ENCODE data around the gene TUSC2.

DNA sequence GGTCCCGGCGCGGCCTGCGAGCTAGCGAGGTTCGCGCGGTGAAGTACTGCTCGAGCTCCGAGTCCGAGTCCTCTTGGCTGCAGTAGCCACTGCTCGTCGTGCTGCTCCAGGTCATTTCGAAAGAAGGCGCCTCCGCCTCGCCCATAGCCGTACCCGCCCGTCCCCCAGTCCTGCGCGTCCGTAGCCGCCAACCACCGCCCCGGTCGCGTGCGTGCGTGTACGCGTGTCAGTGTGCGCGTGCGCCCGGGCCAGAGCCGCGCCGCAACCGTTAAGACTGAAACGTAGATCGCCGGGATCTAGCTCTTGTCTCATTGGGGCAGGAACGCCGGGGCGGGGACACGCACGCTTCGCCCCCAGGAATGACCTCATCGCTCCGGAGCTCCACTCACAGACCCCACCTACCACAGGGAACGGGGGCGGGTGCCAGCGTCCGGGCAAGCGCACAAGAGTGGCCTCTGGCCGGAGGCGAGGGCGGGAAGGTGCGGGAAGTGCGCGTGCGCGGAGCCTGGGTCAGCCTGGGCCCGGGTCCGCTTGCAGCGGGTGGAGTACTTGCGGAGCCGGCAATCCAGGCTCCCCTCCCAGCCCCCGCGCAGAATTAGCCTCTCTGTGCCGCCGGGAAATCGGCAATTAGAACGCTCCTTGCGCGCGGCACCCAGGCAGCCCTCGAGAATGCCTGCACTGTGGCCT, 9.3 kb upstream of the TUSC2 start:
- no peak for TF ChIP-seq GTF2F1 (IDR thresholded peaks at IDR 0.05; ENCODE audit: low read depth, low read length)
- TF ChIP-seq, protein P1, sequence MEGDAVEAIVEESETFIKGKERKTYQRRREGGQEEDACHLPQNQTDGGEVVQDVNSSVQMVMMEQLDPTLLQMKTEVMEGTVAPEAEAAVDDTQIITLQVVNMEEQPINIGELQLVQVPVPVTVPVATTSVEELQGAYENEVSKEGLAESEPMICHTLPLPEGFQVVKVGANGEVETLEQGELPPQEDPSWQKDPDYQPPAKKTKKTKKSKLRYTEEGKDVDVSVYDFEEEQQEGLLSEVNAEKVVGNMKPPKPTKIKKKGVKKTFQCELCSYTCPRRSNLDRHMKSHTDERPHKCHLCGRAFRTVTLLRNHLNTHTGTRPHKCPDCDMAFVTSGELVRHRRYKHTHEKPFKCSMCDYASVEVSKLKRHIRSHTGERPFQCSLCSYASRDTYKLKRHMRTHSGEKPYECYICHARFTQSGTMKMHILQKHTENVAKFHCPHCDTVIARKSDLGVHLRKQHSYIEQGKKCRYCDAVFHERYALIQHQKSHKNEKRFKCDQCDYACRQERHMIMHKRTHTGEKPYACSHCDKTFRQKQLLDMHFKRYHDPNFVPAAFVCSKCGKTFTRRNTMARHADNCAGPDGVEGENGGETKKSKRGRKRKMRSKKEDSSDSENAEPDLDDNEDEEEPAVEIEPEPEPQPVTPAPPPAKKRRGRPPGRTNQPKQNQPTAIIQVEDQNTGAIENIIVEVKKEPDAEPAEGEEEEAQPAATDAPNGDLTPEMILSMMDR (IDR thresholded peaks at IDR 0.05 in 2 of 3, conservative IDR thresholded peaks at IDR 0.05 in 1 of 3; ENCODE audit: insufficient read depth in 2 of 3, low read depth in 1 of 3, low read length in 3 of 3): no peak
- no peak for TF ChIP-seq FOS (IDR thresholded peaks at IDR 0.05; ENCODE audit: extremely low read depth, insufficient read length)
- TF ChIP-seq, protein P2, sequence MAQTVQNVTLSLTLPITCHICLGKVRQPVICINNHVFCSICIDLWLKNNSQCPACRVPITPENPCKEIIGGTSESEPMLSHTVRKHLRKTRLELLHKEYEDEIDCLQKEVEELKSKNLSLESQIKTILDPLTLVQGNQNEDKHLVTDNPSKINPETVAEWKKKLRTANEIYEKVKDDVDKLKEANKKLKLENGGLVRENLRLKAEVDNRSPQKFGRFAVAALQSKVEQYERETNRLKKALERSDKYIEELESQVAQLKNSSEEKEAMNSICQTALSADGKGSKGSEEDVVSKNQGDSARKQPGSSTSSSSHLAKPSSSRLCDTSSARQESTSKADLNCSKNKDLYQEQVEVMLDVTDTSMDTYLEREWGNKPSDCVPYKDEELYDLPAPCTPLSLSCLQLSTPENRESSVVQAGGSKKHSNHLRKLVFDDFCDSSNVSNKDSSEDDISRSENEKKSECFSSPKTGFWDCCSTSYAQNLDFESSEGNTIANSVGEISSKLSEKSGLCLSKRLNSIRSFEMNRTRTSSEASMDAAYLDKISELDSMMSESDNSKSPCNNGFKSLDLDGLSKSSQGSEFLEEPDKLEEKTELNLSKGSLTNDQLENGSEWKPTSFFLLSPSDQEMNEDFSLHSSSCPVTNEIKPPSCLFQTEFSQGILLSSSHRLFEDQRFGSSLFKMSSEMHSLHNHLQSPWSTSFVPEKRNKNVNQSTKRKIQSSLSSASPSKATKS (CRISPR knock-in tag; IDR thresholded peaks at IDR 0.05): no peak
- TF ChIP-seq, protein P3, sequence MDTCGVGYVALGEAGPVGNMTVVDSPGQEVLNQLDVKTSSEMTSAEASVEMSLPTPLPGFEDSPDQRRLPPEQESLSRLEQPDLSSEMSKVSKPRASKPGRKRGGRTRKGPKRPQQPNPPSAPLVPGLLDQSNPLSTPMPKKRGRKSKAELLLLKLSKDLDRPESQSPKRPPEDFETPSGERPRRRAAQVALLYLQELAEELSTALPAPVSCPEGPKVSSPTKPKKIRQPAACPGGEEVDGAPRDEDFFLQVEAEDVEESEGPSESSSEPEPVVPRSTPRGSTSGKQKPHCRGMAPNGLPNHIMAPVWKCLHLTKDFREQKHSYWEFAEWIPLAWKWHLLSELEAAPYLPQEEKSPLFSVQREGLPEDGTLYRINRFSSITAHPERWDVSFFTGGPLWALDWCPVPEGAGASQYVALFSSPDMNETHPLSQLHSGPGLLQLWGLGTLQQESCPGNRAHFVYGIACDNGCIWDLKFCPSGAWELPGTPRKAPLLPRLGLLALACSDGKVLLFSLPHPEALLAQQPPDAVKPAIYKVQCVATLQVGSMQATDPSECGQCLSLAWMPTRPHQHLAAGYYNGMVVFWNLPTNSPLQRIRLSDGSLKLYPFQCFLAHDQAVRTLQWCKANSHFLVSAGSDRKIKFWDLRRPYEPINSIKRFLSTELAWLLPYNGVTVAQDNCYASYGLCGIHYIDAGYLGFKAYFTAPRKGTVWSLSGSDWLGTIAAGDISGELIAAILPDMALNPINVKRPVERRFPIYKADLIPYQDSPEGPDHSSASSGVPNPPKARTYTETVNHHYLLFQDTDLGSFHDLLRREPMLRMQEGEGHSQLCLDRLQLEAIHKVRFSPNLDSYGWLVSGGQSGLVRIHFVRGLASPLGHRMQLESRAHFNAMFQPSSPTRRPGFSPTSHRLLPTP (IDR thresholded peaks at IDR 0.05; ENCODE audit: borderline replicate concordance, extremely low read depth, insufficient read length): no peak
- no peak for TF ChIP-seq ZNF785 (CRISPR knock-in tag; IDR thresholded peaks at IDR 0.05)
- TF ChIP-seq EZH2 (IDR thresholded peaks at IDR 0.05; ENCODE audit: borderline replicate concordance, low read depth, low read length): no peak
- TF ChIP-seq ARID2 (IDR thresholded peaks at IDR 0.05): no peak
- no peak for TF ChIP-seq NFYB (IDR thresholded peaks at IDR 0.05; ENCODE audit: extremely low read depth, insufficient read length)
- no peak for TF ChIP-seq FIP1L1 (IDR thresholded peaks at IDR 0.05; ENCODE audit: low read depth, low read length, poor library complexity, severe bottlenecking)
- TF ChIP-seq ZSCAN29 (IDR thresholded peaks at IDR 0.05): no peak
